T-cell (primary cell): ENCODE measurements around the gene HECTD4. TPM values are rescaled to one million over a fixed set of nuclear protein-coding genes. Genes with fewer than 3 reads are reported as not detected.
"Not testable (repeated sequence)": the region's sequence is repeated elsewhere in the genome, so short reads cannot be mapped to it uniquely, and the experiment has no call there.

ENCODE experiments used
- ATAC-seq, 4 experiments: fragments of 200-7000 bp in 3 of 4; fragments of 150-1000 bp in 1 of 4; cut with Tn5 transposase; replicated peaks in 1 of 4; 1 replicate in 3 of 4; 2 replicates in 1 of 4; pipeline ENCODE4 v1.10.0; 2021; ENCODE audit warnings: moderate library complexity in 3 of 4, mild to moderate bottlenecking in 2 of 4, moderate number of reproducible peaks in 1 of 4
- CTCF ChIA-PET, 2 donors: fragments of 300-600 bp; sonication (Branson Sonifier 250); formaldehyde crosslinking; loops; one replicate each; lab custom pipeline; 2022; ENCODE audit warnings: antibody characterized with exemption in 2 of 2; lab: Charles Lee
- POLR2A ChIA-PET, 2 donors: fragments of 300-600 bp; sonication (Branson Sonifier 250); formaldehyde crosslinking; loops; one replicate each; lab custom pipeline; 2022; ENCODE audit warnings: antibody characterized with exemption in 2 of 2; lab: Charles Lee
- DNase-seq, 35 experiments: peaks; one replicate each; pipeline versions ENCODE4 v3.0.0 to v3.0.0-alpha.2; 2013 to 2023
- H3K27ac ChIP-seq: one replicate; pipeline ENCODE4 v1.5.1; 2013; ENCODE audit warnings: low read length
- H3K27me3 ChIP-seq, 2 experiments: replicated peaks in 1 of 2; 1 replicate in 1 of 2; 2 replicates in 1 of 2; pipeline versions ENCODE4 v1.6.1 to v1.7.0; 2013; ENCODE audit warnings: low read length in 1 of 2, mixed read lengths in 1 of 2; ENCODE audit not compliant: control insufficient read depth in 2 of 2, insufficient read depth in 2 of 2; ENCODE audit errors: extremely low read depth in 1 of 2
- H3K36me3 ChIP-seq, 2 donors: 1 replicate in 1 of 2; 2 replicates in 1 of 2; pipeline versions ENCODE4 v1.6.1 to v1.7.0; 2013; ENCODE audit warnings: low read length in 1 of 2; ENCODE audit not compliant: control insufficient read depth in 2 of 2, insufficient read depth in 1 of 2; ENCODE audit errors: extremely low read depth in 1 of 2
- H3K4me1 ChIP-seq, 2 experiments: 1 replicate in 1 of 2; 2 replicates in 1 of 2; pipeline versions ENCODE4 v1.6.1 to v1.7.0; 2013; ENCODE audit warnings: low read length in 2 of 2, mixed read lengths in 1 of 2; ENCODE audit not compliant: insufficient read depth in 2 of 2, control insufficient read depth in 1 of 2; ENCODE audit errors: extremely low read depth in 1 of 2
- H3K4me3 ChIP-seq, 2 donors: 1 replicate in 1 of 2; 2 replicates in 1 of 2; pipeline versions ENCODE4 v1.5.1 to v1.7.0; 2013; ENCODE audit warnings: mild to moderate bottlenecking in 2 of 2, low read length in 1 of 2, moderate library complexity in 1 of 2; ENCODE audit not compliant: control insufficient read depth in 1 of 2; ENCODE audit errors: extremely low read depth in 1 of 2
- H3K9me3 ChIP-seq: 2 replicates; pipeline ENCODE4 v1.7.0; 2013
- H3K27ac Mint-ChIP-seq, 2 donors: one replicate each; pipeline ENCODE4 v1.8.0; 2020 to 2021; ENCODE audit warnings: mild to moderate bottlenecking in 2 of 2, mixed read lengths in 2 of 2
- H3K27me3 Mint-ChIP-seq, 2 donors: one replicate each; pipeline ENCODE4 v1.8.0; 2021 to 2022; ENCODE audit warnings: mixed read lengths in 2 of 2
- H3K36me3 Mint-ChIP-seq: one replicate; pipeline ENCODE4 v1.8.0; 2021; ENCODE audit warnings: mixed read lengths
- H3K4me1 Mint-ChIP-seq, 3 donors: one replicate each; pipeline ENCODE4 v1.8.0; 2020 to 2022; ENCODE audit warnings: mixed read lengths in 3 of 3, mild to moderate bottlenecking in 1 of 3
- H3K4me3 Mint-ChIP-seq, 3 donors: one replicate each; pipeline ENCODE4 v1.8.0; 2020 to 2022; ENCODE audit warnings: mild to moderate bottlenecking in 3 of 3, mixed read lengths in 3 of 3, moderate library complexity in 3 of 3
- H3K9me3 Mint-ChIP-seq, 3 donors: one replicate each; pipeline ENCODE4 v1.8.0; 2020 to 2022; ENCODE audit warnings: mixed read lengths in 3 of 3
- WGBS: methylation state at CpG from one replicate; pipeline ENCODE4 v1.1.5; 2013; ENCODE audit warnings: missing lambda C conversion rate; ENCODE audit not compliant: insufficient coverage; 5-methylcytosine and 5-hydroxymethylcytosine counted together
- total RNA-seq, 35 experiments: library from RNA in 6 of 35; stranded (reverse) in 6 of 35; fragments of 120-200 nt in 1 of 35; gene quantifications; one replicate each; pipeline versions ENCODE4 v1.2.1 to v1.2.4 and lab custom pipeline; 2013 to 2026

The HECTD4 gene
- total RNA-seq, 5 donors from 2014 or later (not counting 1 experiment from before 2014, with no cell fraction given): 49.7 to 58.5 (median 53.7) TPM

- ATAC-seq, DNase-seq, H3K9me3 ChIP-seq, H3K9me3 Mint-ChIP-seq, POLR2A ChIA-PET, H3K27me3 ChIP-seq, H3K27me3 Mint-ChIP-seq, H3K4me3 ChIP-seq, CTCF ChIA-PET: not testable (repeated sequence)
- H3K27ac ChIP-seq: peak overlapping the region; percentile 91
- Mint-ChIP-seq H3K36me3 (peaks cover 38% of the 10 kb centered on the region), H3K27ac (peak overlapping the region; percentile 81 to 100), H3K4me1 (peaks cover 33 to 39% (median 36%) of the 10 kb centered on the region in 3 donors), H3K4me3 (peak overlapping the region; percentile 96 to 100 (median 100))
- 100% methylated on average over 1 of the region's 6 CpGs for WGBS
- peaks cover 11 to 19% of the 10 kb centered on the region in 2 experiments for H3K4me1 ChIP-seq
- H3K36me3 ChIP-seq: peaks cover 18 to 41% of the 10 kb centered on the region in 2 donors
These were observed 25.5 kb upstream of the HECTD4 start for GRCh38 chr12:112407683-112408082.

DNA sequence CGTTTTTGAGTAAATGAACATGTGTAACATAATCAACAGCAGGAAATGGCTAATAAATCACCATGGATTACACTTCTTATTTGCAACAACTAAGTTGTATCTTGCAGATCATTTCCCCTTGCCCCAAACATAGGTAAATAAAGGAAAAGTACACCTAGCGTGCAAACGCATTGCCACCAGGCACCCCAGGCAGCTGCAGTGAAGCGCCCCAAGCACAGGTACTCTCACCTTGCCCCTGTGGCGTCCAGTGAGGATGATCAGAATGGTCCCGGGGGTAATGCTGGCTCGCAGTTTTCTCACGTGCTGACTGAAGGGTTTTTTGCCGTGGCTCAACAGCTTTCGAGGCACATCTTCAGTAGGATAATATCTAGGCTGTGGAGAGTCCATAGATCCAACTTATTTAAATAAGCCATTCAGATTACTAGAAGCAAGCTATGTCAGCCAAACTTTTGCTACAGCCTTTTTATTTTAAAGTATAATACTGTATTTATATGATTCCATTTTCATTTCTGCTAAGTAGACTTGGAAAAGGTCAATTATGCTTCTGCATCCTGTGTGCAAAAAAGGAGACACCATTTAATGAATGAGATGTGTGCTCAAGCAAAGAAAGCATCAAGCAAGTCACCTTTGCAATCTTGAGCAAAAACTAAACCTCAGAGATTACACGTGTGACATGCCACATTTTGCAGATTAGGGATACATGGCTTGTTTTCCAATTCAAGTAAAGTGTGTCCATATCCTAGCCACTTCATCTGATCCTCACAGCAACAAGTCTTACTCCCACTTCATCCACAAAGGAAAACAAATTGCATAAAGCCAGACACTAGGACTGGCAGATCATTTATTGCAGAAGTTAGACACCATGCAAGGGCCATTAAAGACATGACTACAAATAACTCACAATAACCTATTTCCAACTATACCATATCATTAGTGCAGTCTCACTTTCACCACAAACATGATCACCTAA is 24.6 kb upstream of the HECTD4 start:
- no peaks in the 10 kb centered on the region for H3K9me3 ChIP-seq
- Mint-ChIP-seq H3K4me1 (peaks cover 33 to 39% (median 36%) of the 10 kb centered on the region in 3 donors), H3K4me3 (peak overlapping the region; percentile 41 to 100 (median 96)), H3K36me3 (peaks cover 38% of the 10 kb centered on the region), H3K9me3 (no peaks in the 10 kb centered on the region), H3K27me3 (no peaks in the 10 kb centered on the region), H3K27ac (no peak overlapping the region)
- no peak for ATAC-seq
- H3K36me3 ChIP-seq: peaks cover 18 to 41% of the 10 kb centered on the region in 2 donors
- no peak overlapping the region for H3K4me3 ChIP-seq
- no peak for DNase-seq
- H3K27ac ChIP-seq: peak overlapping the region; percentile 6
- peaks cover 11 to 19% of the 10 kb centered on the region in 2 experiments for H3K4me1 ChIP-seq
- no CpG with 5 or more reads among the region's 11 CpGs for WGBS
- ChIA-PET CTCF (no interaction called here), POLR2A (no interaction called here)
- no peaks in the 10 kb centered on the region for H3K27me3 ChIP-seq

DNA sequence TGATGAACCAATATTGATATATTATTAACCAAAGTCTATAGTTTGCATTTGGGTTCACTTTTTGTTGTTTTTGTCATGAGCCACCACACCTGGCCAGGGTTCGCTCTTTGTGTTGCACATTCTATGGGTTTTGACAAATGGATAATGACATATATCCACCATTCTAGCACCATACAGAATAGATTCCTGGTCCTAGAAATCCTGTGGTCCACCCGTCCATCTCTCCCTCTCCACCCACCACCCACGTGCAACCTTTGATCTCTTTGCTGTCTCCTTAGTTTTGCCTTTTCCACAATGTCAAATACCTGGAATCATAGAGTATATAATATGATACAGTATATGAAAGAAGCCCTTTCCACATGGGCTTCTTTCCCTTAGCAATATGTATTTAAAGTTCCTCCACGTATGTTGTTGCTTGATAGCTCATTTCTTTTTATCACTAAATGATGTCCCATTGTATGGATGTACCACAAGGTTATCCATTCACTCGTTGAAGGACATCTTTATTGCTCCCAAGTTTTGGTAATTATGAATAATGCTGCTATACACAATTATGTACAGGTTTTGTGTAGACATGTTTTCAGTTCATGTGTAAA is 19.8 kb upstream of the HECTD4 start:
- Histone ChIP-seq H3K36me3 (peaks cover 16 to 29% of the 10 kb centered on the region in 2 donors), H3K9me3 (no peaks in the 10 kb centered on the region), H3K27me3 (no peaks in the 10 kb centered on the region), H3K27ac (no peak overlapping the region), H3K4me1 (peaks cover 0 to 1% of the 10 kb centered on the region in 2 experiments), H3K4me3 (no peak overlapping the region)
- H3K27me3 Mint-ChIP-seq: no peaks in the 10 kb centered on the region
- peaks cover 18% of the 10 kb centered on the region for H3K36me3 Mint-ChIP-seq
- peaks cover 2 to 10% (median 5%) of the 10 kb centered on the region in 3 donors for H3K4me1 Mint-ChIP-seq
- no peak overlapping the region for H3K4me3 Mint-ChIP-seq
- ChIA-PET POLR2A (interaction anchor here in 1 of 2 donors (0.5 to 0.7 kb wide), 2 partner anchors 12 to 98 kb away, joined by 7 to 9 read pairs; no protein-coding TSS in a partner anchor), CTCF (interaction anchor here in 1 of 2 donors (0.6 to 0.8 kb wide), 2 partner anchors 15 to 62 kb away, joined by 3 read pairs; no protein-coding TSS in a partner anchor)
- no peak overlapping the region for H3K27ac Mint-ChIP-seq
- no peaks in the 10 kb centered on the region for H3K9me3 Mint-ChIP-seq
- DNase-seq (no peak), ATAC-seq (no peak)
- WGBS: no CpG with 5 or more reads among the region's 5 CpGs

DNA sequence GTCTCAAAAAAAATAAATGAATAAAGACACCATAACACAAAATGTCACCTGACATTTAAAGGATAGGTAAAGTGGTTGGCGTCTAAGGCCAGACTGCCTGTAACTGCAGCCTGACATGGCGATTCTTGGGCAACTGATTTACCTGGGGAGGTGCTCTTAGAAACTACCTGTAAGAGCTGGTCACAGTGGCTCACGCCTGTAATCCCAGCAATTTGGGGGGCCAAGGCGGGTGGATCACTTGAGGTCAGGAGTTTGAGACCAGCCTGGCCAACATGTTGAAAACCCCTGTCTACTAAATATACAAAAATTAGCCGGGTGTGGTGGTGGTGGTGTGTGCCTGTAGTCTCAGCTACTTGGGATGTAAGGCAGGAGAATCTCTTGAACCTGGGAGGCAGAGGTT is 18.8 kb upstream of the HECTD4 start:
- H3K36me3 ChIP-seq: peaks cover 9 to 19% of the 10 kb centered on the region in 2 donors
- Mint-ChIP-seq H3K4me3 (no peak overlapping the region), H3K27me3 (no peaks in the 10 kb centered on the region), H3K36me3 (peaks cover 12% of the 10 kb centered on the region), H3K4me1 (peaks cover 0 to 3% (median 0%) of the 10 kb centered on the region in 3 donors), H3K9me3 (no peaks in the 10 kb centered on the region), H3K27ac (no peak overlapping the region)
- no peak for DNase-seq
- ChIA-PET POLR2A (interaction anchor here in 1 of 2 donors (0.7 kb wide), 1 partner anchor 13 kb away, joined by 9 read pairs; no protein-coding TSS in a partner anchor), CTCF (no interaction called here)
- H3K27ac ChIP-seq: no peak overlapping the region
- 98% methylated on average over 3 of the region's 5 CpGs for WGBS
- no peaks in the 10 kb centered on the region for H3K27me3 ChIP-seq
- H3K4me1 ChIP-seq: no peaks in the 10 kb centered on the region
- no peak for ATAC-seq
- no peaks in the 10 kb centered on the region for H3K9me3 ChIP-seq
- no peak overlapping the region for H3K4me3 ChIP-seq

DNA sequence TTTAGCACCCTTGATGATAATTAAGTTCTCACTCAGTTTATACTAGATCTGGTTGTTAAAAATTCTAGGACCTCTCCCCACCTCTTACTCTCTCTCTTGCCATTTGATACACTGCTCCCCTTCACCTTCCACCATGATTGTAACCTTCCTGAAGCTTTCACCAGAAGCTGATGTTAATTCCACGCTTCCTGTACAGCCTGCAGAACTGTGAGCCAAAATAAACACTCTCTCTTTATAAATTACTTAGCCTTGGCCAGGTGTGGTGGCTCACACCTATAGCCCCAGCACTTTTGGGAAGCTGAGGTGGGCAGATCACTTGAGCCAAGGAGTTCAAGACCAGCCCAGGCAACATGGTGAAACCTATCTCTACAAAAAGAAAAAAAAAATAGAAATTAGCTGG is 11.1 kb upstream of the HECTD4 start:
- H3K36me3 Mint-ChIP-seq: no peaks in the 10 kb centered on the region
- no peaks in the 10 kb centered on the region for H3K9me3 Mint-ChIP-seq
- no peak for ATAC-seq
- Histone ChIP-seq H3K27me3 (no peaks in the 10 kb centered on the region), H3K4me1 (no peaks in the 10 kb centered on the region), H3K36me3 (no peaks in the 10 kb centered on the region), H3K9me3 (no peaks in the 10 kb centered on the region), H3K27ac (no peak overlapping the region), H3K4me3 (no peak overlapping the region)
- no peaks in the 10 kb centered on the region for H3K4me1 Mint-ChIP-seq
- 71% methylated on average over 1 of the region's 1 CpG for WGBS
- no peak overlapping the region for H3K27ac Mint-ChIP-seq
- no peaks in the 10 kb centered on the region for H3K27me3 Mint-ChIP-seq
- no peak for DNase-seq
- POLR2A ChIA-PET: no interaction called here
- no peak overlapping the region for H3K4me3 Mint-ChIP-seq
- CTCF ChIA-PET: no interaction called here

- H3K4me3 ChIP-seq, ATAC-seq, H3K27ac ChIP-seq, H3K9me3 ChIP-seq, H3K27me3 ChIP-seq, H3K36me3 ChIP-seq, H3K9me3 Mint-ChIP-seq, H3K4me1 Mint-ChIP-seq, H3K27me3 Mint-ChIP-seq, H3K36me3 Mint-ChIP-seq, H3K27ac Mint-ChIP-seq, CTCF ChIA-PET, H3K4me3 Mint-ChIP-seq, H3K4me1 ChIP-seq, POLR2A ChIA-PET, DNase-seq: not testable (repeated sequence)
- WGBS: no CpG with 5 or more reads among the region's 4 CpGs
These were observed 7.9 kb upstream of the HECTD4 start for GRCh38 chr12:112389922-112390654.
